ENCODE results near the gene DLGAP1.

Gene DLGAP1

DNA sequence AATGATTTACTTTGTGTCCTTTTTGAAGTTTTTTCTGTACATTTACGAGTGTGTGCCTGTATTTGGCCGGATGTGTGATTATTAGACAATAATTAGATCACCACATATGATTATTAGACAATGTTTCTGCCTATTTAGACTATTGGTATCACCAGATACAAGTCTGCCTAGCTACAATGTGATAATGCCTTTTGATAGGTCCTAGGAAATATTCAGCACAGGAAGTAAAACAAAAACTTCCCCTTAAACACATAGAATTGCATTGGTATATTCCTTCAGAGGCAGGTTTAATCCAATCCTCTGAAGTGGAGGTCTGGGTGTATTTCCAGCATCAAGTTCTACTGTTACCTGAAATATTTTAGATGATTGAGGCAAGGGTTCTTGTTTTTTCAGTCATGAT, 730.0 kb downstream of the DLGAP1 start:
- Histone ChIP-seq H3K79me2 (ENCODE audit: low read length) (no peaks in the 10 kb centered on the region), H2AFZ (ENCODE audit: low read depth, low read length) (no peak overlapping the region), H3K27ac (ENCODE audit: low read length) (no peak overlapping the region), H4K20me1 (ENCODE audit: insufficient read depth, low read length) (no peaks in the 10 kb centered on the region), H3K4me3 (ENCODE audit: low read length) (no peak overlapping the region), H3K9ac (ENCODE audit: low read length) (no peak overlapping the region), H3K9me3 (ENCODE audit: insufficient read depth, low read length) (no peaks in the 10 kb centered on the region), H3K4me2 (ENCODE audit: low read length) (no peak overlapping the region), H3K36me3 (replicated peaks; ENCODE audit: low read depth, low read length) (no peaks in the 10 kb centered on the region), H3K4me1 (ENCODE audit: low read length) (no peaks in the 10 kb centered on the region), H3K27me3 (ENCODE audit: low read depth, low read length) (peaks cover 39% of the 10 kb centered on the region)
- TF ChIP-seq, protein P1, sequence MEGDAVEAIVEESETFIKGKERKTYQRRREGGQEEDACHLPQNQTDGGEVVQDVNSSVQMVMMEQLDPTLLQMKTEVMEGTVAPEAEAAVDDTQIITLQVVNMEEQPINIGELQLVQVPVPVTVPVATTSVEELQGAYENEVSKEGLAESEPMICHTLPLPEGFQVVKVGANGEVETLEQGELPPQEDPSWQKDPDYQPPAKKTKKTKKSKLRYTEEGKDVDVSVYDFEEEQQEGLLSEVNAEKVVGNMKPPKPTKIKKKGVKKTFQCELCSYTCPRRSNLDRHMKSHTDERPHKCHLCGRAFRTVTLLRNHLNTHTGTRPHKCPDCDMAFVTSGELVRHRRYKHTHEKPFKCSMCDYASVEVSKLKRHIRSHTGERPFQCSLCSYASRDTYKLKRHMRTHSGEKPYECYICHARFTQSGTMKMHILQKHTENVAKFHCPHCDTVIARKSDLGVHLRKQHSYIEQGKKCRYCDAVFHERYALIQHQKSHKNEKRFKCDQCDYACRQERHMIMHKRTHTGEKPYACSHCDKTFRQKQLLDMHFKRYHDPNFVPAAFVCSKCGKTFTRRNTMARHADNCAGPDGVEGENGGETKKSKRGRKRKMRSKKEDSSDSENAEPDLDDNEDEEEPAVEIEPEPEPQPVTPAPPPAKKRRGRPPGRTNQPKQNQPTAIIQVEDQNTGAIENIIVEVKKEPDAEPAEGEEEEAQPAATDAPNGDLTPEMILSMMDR (IDR thresholded peaks at IDR 0.05; ENCODE audit: low read depth, low read length), result no peak
- TF ChIP-seq EZH2phosphoT487 (IDR thresholded peaks at IDR 0.05; ENCODE audit: low read depth), result no peak

DNA sequence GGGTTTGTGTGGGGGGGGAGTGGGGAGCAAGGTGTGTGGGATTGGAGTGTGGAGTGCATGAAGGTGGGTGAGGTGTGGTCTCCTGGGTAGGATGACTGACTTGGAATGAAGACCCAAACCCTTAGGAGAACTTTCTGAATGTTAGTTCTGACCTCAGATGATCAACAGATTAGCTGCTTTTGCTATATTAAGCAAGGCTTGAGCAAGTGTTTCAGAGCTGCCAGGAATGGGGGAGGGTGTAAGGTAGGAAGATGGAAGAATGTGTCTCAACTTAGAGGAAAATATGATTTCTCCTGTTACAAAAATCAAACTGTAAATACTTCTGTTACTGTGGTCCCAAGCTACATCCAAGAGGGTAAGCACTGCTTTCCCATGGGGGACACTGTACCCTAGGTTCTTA, 731.6 kb downstream of the DLGAP1 start:
- Histone ChIP-seq H3K27me3 (ENCODE audit: low read depth, low read length) (peaks cover 39% of the 10 kb centered on the region), H3K9ac (ENCODE audit: low read length) (no peak overlapping the region), H2AFZ (ENCODE audit: low read depth, low read length) (no peak overlapping the region), H3K9me3 (ENCODE audit: insufficient read depth, low read length) (no peaks in the 10 kb centered on the region), H3K27ac (ENCODE audit: low read length) (no peak overlapping the region), H3K4me2 (ENCODE audit: low read length) (no peak overlapping the region), H3K36me3 (replicated peaks; ENCODE audit: low read depth, low read length) (no peaks in the 10 kb centered on the region), H3K4me1 (ENCODE audit: low read length) (no peaks in the 10 kb centered on the region), H3K4me3 (ENCODE audit: low read length) (no peak overlapping the region), H4K20me1 (ENCODE audit: insufficient read depth, low read length) (no peaks in the 10 kb centered on the region), H3K79me2 (ENCODE audit: low read length) (no peaks in the 10 kb centered on the region)
- TF ChIP-seq, protein P1 (IDR thresholded peaks at IDR 0.05; ENCODE audit: low read depth, low read length), result no peak
- TF ChIP-seq EZH2phosphoT487 (IDR thresholded peaks at IDR 0.05; ENCODE audit: low read depth), result no peak

DNA sequence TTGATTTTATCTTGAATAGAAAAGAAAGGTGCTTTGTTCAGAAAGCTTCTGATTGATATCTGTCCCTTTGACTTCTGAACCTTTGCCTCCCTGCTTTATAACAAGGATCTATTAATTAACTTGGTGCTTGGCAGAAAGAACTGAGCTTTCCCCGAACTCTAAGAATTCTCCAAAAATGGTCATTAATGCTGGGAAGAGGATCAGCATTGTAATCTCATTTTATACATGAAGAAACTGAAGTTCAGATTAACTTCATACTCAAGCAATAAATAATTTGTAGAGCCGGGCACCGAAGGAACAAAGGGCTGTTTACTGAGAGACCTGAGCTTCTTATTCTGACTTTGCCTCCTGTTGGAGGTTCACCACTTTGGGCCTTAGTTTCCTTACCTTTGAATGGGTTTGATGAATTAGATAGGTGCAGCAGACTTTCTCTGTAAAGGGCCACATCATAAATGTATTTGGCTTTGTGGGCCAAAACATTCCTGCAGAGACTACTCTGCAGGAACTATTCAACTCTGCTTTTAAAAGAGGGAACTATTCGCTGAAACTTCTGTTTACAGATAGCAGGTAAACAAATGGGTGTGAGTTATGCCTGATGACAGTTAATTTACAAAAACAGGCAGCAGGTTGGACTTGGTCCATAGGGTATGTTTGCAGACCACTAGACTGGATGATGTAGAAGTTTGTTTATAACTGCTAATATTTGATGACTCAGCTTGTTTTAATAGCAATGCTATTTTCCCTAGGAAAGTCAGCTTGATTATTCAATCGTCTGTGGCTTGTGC, 732.3 kb downstream of the DLGAP1 start:
- Histone ChIP-seq H3K27me3 (ENCODE audit: low read depth, low read length) (peaks cover 39% of the 10 kb centered on the region), H3K4me3 (ENCODE audit: low read length) (no peak overlapping the region), H3K36me3 (replicated peaks; ENCODE audit: low read depth, low read length) (no peaks in the 10 kb centered on the region), H3K9ac (ENCODE audit: low read length) (no peak overlapping the region), H2AFZ (ENCODE audit: low read depth, low read length) (no peak overlapping the region), H3K79me2 (ENCODE audit: low read length) (no peaks in the 10 kb centered on the region), H4K20me1 (ENCODE audit: insufficient read depth, low read length) (no peaks in the 10 kb centered on the region), H3K4me1 (ENCODE audit: low read length) (no peaks in the 10 kb centered on the region), H3K4me2 (ENCODE audit: low read length) (no peak overlapping the region), H3K27ac (ENCODE audit: low read length) (no peak overlapping the region), H3K9me3 (ENCODE audit: insufficient read depth, low read length) (no peaks in the 10 kb centered on the region)
- TF ChIP-seq, protein P1 (IDR thresholded peaks at IDR 0.05; ENCODE audit: low read depth, low read length), result no peak

DNA sequence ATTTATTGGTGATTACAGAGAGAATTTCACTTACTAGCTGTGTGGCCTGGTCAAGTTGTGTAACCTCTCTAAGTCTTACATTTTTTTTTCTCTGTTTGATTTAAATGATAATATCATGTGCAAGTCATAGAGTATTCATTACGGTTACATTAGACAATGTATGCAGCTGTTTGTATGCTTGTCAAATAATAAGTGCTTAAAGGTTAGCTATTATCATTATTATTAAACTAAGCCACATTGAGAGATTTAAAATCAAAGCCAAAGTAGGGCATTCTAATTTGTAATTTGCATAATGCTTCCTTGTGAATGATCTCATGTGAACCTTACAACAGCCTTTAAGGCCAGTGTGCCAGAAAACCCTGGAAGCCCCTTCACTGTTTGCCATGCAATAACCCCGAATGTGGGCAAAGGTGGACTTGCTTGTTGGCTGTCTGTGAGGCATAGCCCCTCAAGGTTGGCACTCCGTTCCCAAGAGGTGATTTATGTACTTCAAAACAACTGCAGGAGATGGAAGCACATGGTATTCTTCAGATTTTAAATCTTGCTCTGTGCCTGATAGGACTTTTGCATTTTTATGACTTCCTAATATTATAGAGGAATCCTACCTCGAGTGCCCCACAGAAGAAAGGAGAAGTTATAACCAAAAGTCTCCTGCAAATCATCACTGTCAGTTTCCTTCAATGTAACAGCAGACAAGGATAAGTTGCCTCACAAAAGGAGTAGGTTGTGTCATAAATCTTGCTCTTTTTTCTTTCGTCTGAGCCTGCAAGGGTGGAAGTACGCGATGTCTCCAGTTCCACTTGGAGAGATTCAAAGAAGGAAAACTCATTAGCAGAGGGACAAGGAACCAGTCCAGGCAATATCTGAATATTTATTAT, 733.1 kb downstream of the DLGAP1 start:
- Histone ChIP-seq H3K27ac (ENCODE audit: low read length) (no peak overlapping the region), H3K4me2 (ENCODE audit: low read length) (no peak overlapping the region), H3K79me2 (ENCODE audit: low read length) (no peaks in the 10 kb centered on the region), H4K20me1 (ENCODE audit: insufficient read depth, low read length) (no peaks in the 10 kb centered on the region), H3K27me3 (ENCODE audit: low read depth, low read length) (peaks cover 42% of the 10 kb centered on the region), H3K9ac (ENCODE audit: low read length) (no peak overlapping the region), H3K4me3 (ENCODE audit: low read length) (no peak overlapping the region), H3K36me3 (replicated peaks; ENCODE audit: low read depth, low read length) (no peaks in the 10 kb centered on the region), H2AFZ (ENCODE audit: low read depth, low read length) (no peak overlapping the region), H3K4me1 (ENCODE audit: low read length) (peaks cover 4% of the 10 kb centered on the region; the same call in 1 of the 2 replicates), H3K9me3 (ENCODE audit: insufficient read depth, low read length) (no peaks in the 10 kb centered on the region)
- TF ChIP-seq, protein P1 (IDR thresholded peaks at IDR 0.05; ENCODE audit: low read depth, low read length), result no peak
- TF ChIP-seq EZH2phosphoT487 (IDR thresholded peaks at IDR 0.05; ENCODE audit: low read depth), result no peak
